Endothelial cell of umbilical vein (primary cell): ENCODE data around the gene ALS2. TPM values are rescaled to one million over a fixed set of nuclear protein-coding genes. Genes with fewer than 3 reads are reported as not detected.

Experiments used
- BruUV-seq: library from RNA; stranded (reverse); fragments of 400-500 nt; replicated peaks from 2 replicates; lab custom pipeline; 2021; lab: Mats Ljungman, UMichigan
- CTCF ChIA-PET: fragments of 300-600, 350-600 bp; sonication (Branson Sonifier 250); formaldehyde crosslinking; loops from one replicate; lab custom pipeline; 2021; ENCODE audit warnings: antibody characterized with exemption, inconsistent platforms; lab: Charles Lee
- POLR2A ChIA-PET: fragments of 300-600, 350-600 bp; sonication (Branson Sonifier 250); formaldehyde crosslinking; loops from one replicate; lab custom pipeline; 2021; ENCODE audit warnings: antibody characterized with exemption, inconsistent platforms; lab: Charles Lee
- DNase-seq: peaks from one replicate; pipeline ENCODE4 v3.0.0-alpha.2; 2011; ENCODE audit warnings: low read depth, low spot score
- FAIRE-seq: peaks from 2 replicates; lab custom pipeline; 2011; peaks lifted over from hg19 to GRCh38; lab: Jason Lieb, UNC
- H2AFZ ChIP-seq: 2 replicates; pipeline ENCODE4 v1.6.0; 2012; ENCODE audit warnings: low read depth, low read length, control low read depth, inconsistent platforms
- H3K27ac ChIP-seq: 2 replicates; pipeline ENCODE4 v1.5.1; 2011; ENCODE audit warnings: low read depth, mild to moderate bottlenecking, control low read depth, low read length, moderate library complexity; ENCODE audit not compliant: insufficient read depth
- H3K27me3 ChIP-seq, 2 experiments: 2 replicates each; pipeline versions ENCODE4 v1.6.0 to v1.6.1; 2011; ENCODE audit warnings: low read length in 2 of 2, mixed read lengths in 1 of 2; ENCODE audit not compliant: control insufficient read depth in 2 of 2, insufficient read depth in 2 of 2
- H3K36me3 ChIP-seq, 2 experiments: 2 replicates in 1 of 2; 3 replicates in 1 of 2; pipeline ENCODE4 v1.5.1; 2011; ENCODE audit warnings: low read length in 2 of 2, mild to moderate bottlenecking in 1 of 2, moderate library complexity in 1 of 2; ENCODE audit not compliant: control insufficient read depth in 2 of 2, insufficient read depth in 2 of 2; ENCODE audit errors: extremely low read depth in 1 of 2
- H3K4me1 ChIP-seq: 3 replicates; pipeline ENCODE4 v1.5.1; 2011; ENCODE audit warnings: mild to moderate bottlenecking, low read length; ENCODE audit not compliant: control insufficient read depth, insufficient read depth; ENCODE audit errors: extremely low read depth
- H3K4me2 ChIP-seq: 2 replicates; pipeline ENCODE4 v1.6.1; 2011; ENCODE audit warnings: low read length, control low read depth, mixed read lengths; ENCODE audit not compliant: insufficient read depth
- H3K4me3 ChIP-seq, 3 experiments: fragments of 200-600 bp in 1 of 3; sonication (generic), shearing (Covaris generic) in 1 of 3; replicated peaks in 1 of 3; 2 replicates each; pipeline ENCODE4 v1.5.1; 2011 to 2016; ENCODE audit warnings: control low read depth in 3 of 3, low read length in 3 of 3, mild to moderate bottlenecking in 2 of 3, inconsistent platforms in 1 of 3, low read depth in 1 of 3, moderate library complexity in 1 of 3; ENCODE audit not compliant: insufficient read depth in 1 of 3
- H3K79me2 ChIP-seq: 2 replicates; pipeline ENCODE4 v1.6.0; 2012; ENCODE audit warnings: low read length, inconsistent platforms; ENCODE audit not compliant: control insufficient read depth, insufficient read depth
- H3K9ac ChIP-seq: replicated peaks from 2 replicates; pipeline ENCODE3; 2011; ENCODE audit warnings: low read length, control low read depth; ENCODE audit not compliant: insufficient read depth; ENCODE audit errors: extremely low read depth
- H3K9me1 ChIP-seq: replicated peaks from 3 replicates; pipeline ENCODE4 v1.6.0; 2011; ENCODE audit warnings: mild to moderate bottlenecking, low read length; ENCODE audit not compliant: control insufficient read depth, insufficient read depth; ENCODE audit errors: extremely low read depth
- H3K9me3 ChIP-seq: replicated peaks from 2 replicates; pipeline ENCODE4 v1.5.1; 2012; ENCODE audit warnings: low read length, inconsistent platforms; ENCODE audit not compliant: control insufficient read depth, insufficient read depth
- H4K20me1 ChIP-seq: replicated peaks from 2 replicates; pipeline ENCODE3; 2011; ENCODE audit warnings: mild to moderate bottlenecking, low read length; ENCODE audit not compliant: control insufficient read depth, insufficient read depth; ENCODE audit errors: extremely low read depth
- EZH2 ChIP-seq: IDR thresholded peaks from 2 replicates; pipeline ENCODE4 v1.6.1; 2012; ENCODE audit warnings: borderline replicate concordance, low read depth, mild to moderate bottlenecking, moderate library complexity, low read length, inconsistent platforms; ENCODE audit not compliant: severe bottlenecking
- FOS ChIP-seq: IDR thresholded peaks from 2 replicates; pipeline ENCODE4 v1.6.1; 2011; ENCODE audit warnings: mild to moderate bottlenecking, low read length, moderate library complexity, borderline replicate concordance; ENCODE audit not compliant: insufficient read depth
- GATA2 ChIP-seq: IDR thresholded peaks from 2 replicates; pipeline ENCODE4 v1.7.0; 2011; ENCODE audit warnings: low read depth, mild to moderate bottlenecking, moderate library complexity, mixed read lengths, low read length; ENCODE audit not compliant: insufficient read length, insufficient read depth
- JUN ChIP-seq: IDR thresholded peaks from 2 replicates; pipeline ENCODE4 v1.6.1; 2011; ENCODE audit warnings: borderline replicate concordance, low read depth; ENCODE audit not compliant: insufficient read length, insufficient read depth
- MYC ChIP-seq: IDR thresholded peaks from one replicate; pipeline ENCODE4 v1.6.1; 2011; ENCODE audit warnings: mild to moderate bottlenecking, low read depth, low read length
- POLR2A ChIP-seq: IDR thresholded peaks from 2 replicates; pipeline ENCODE4 v1.6.1; 2012; ENCODE audit warnings: low read depth, mild to moderate bottlenecking, control low read depth, low read length
- POLR2AphosphoS5 ChIP-seq: IDR thresholded peaks from 2 replicates; pipeline ENCODE4 v1.6.1; 2012; ENCODE audit warnings: low read depth, mild to moderate bottlenecking, control low read depth, low read length, moderate library complexity; ENCODE audit not compliant: insufficient read depth
- dilution Hi-C: fragments of 300-500 bp; cut with MboI; formaldehyde crosslinking; loops from one replicate; pipeline ENCODE4 v1.15.0; 2019; ENCODE audit warnings: low sequenced_read_pairs; ENCODE audit not compliant: extremely low pct_ligation_motif_present
- intact Hi-C: fragments of 100-400 bp; cut with micrococcal nuclease; formaldehyde crosslinking; loops from one replicate; pipeline ENCODE4 v1.10.0; 2022
- polyA plus RNA-seq, 4 experiments: library from polyadenylated mRNA; depleted of rRNA in 3 of 4; stranded (reverse) in 3 of 4; unstranded in 1 of 4; fragments of >200 nt; gene quantifications; 2 replicates each; pipeline versions ENCODE4 v1.2.1 to v1.2.3, GENCODE V29; 2011 to 2012; ENCODE audit warnings: missing spikeins in 1 of 4
- total RNA-seq: library from RNA; stranded (reverse); gene quantifications from 2 replicates; pipeline ENCODE4 v1.2.3, GENCODE V29; 2021
- TF ChIP-seq, protein P1 (sequence below): IDR thresholded peaks from 2 replicates; pipeline ENCODE4 v1.6.1; 2011; ENCODE audit not compliant: insufficient read depth, insufficient read length
- TF ChIP-seq, protein P2 (sequence below), 2 donors: IDR thresholded peaks; 1 replicate in 1 of 2; 2 replicates in 1 of 2; pipeline ENCODE4 v1.5.1; 2011; ENCODE audit warnings: low read length in 2 of 2, mild to moderate bottlenecking in 2 of 2, moderate library complexity in 2 of 2, control low read depth in 1 of 2, inconsistent platforms in 1 of 2, low read depth in 1 of 2; ENCODE audit not compliant: insufficient read depth in 1 of 2; ENCODE audit errors: extremely low read depth in 1 of 2

The ALS2 gene
- total and polyA plus RNA-seq, 2 donors (not counting 3 experiments of a cell fraction or from before 2014, with no cell fraction given): 13.1 to 36.1 TPM

DNA sequence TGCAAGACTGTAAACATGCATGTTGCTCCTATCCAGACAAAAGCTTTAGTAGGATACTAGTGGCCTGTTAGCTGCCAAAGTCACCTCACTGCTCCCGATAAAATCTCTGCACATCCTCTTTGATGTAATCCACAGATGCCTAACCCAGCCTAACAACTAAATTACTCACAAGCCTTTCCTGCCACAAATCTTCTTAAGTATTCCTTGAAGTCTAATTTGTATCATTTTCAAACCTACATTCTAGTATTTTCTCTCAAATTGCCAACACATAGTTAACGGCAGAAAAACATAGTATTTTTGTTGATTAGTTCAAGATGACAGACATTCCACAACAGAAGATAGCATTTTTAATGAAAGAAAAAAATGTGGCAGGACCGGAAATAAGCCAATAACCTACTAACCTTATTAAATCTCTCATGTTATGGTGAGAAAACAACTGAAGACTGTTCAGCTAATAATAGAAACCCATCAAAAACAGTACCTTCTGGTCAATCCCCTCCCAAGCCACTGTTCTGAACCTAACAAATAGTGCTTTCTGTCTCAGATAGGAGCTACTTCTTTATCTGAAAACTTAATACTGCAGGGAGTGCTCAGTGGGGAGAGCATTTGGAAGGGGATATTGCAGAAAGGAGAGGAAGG lies 82.0 kb downstream of the ALS2 start, which contains the start of gene MPP4:
Gene MPP4, minus strand, starts transcription at position 57 of the 639 bp plus-strand sequence. CDS start 4,690 bp downstream, outside the sequence.
- FAIRE-seq (peak; percentile 54), DNase-seq (peak; percentile 80)
- H3K36me3 ChIP-seq: peaks cover 2 to 5% of the 10 kb centered on the region in 2 experiments
- peak within 1 kb of the TSS in 1 of 3 experiments; percentile 43 for H3K4me3 ChIP-seq
- H3K9ac ChIP-seq: peak within 1 kb of the TSS; percentile 89
- dilution Hi-C loops (no loop called here), intact Hi-C loops (loop anchor here (1.0 to 5.0 kb wide), 6 partner anchors 9 to 441 kb away; partner anchors contain the start of genes STRADB and TRAK2)
- no peaks in the 10 kb centered on the region for H3K79me2 ChIP-seq
- no peaks in the 10 kb centered on the region for H3K27me3 ChIP-seq
- POLR2A ChIA-PET: interaction anchor here (1.3 to 1.5 kb wide), 2 partner anchors 38 to 44 kb away, joined by 3 to 4 read pairs; no protein-coding TSS in a partner anchor
- H3K4me1 ChIP-seq: peaks cover 63% of the 10 kb centered on the region
- peak within 1 kb of the TSS; percentile 78 for H3K4me2 ChIP-seq
- peak within 1 kb of the TSS; percentile 96 for H3K27ac ChIP-seq
- TF ChIP-seq POLR2A: no peak
- peak; percentile 2 for TF ChIP-seq JUN
- peak; percentile 99 for TF ChIP-seq GATA2
- peak; percentile 48 for TF ChIP-seq FOS
- CTCF ChIA-PET: interaction anchor here (0.9 to 4.4 kb wide), 7 partner anchors 11 to 56 kb away, joined by 3 to 32 read pairs (median 4); partner anchors contain the start of gene TMEM237
- no peak within 1 kb of the TSS for H2AFZ ChIP-seq
- no peaks in the 10 kb centered on the region for H4K20me1 ChIP-seq
- no peaks in the 10 kb centered on the region for H3K9me3 ChIP-seq
- BruUV-seq: no TSS peak
- H3K9me1 ChIP-seq: no peaks in the 10 kb centered on the region

GRCh38 chr2:201697899-201698298 lies 82.8 kb downstream of the ALS2 start:
- no peak overlapping the region for H2AFZ ChIP-seq
- TF ChIP-seq, protein P1, sequence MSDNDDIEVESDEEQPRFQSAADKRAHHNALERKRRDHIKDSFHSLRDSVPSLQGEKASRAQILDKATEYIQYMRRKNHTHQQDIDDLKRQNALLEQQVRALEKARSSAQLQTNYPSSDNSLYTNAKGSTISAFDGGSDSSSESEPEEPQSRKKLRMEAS: no peak
- TF ChIP-seq GATA2: peak; percentile 98
- peak; percentile 33 for TF ChIP-seq POLR2AphosphoS5
- TF ChIP-seq EZH2: no peak
- peak; percentile 76 for TF ChIP-seq JUN
- peak; percentile 85 for TF ChIP-seq FOS
- no peak for TF ChIP-seq MYC
- TF ChIP-seq, protein P2, sequence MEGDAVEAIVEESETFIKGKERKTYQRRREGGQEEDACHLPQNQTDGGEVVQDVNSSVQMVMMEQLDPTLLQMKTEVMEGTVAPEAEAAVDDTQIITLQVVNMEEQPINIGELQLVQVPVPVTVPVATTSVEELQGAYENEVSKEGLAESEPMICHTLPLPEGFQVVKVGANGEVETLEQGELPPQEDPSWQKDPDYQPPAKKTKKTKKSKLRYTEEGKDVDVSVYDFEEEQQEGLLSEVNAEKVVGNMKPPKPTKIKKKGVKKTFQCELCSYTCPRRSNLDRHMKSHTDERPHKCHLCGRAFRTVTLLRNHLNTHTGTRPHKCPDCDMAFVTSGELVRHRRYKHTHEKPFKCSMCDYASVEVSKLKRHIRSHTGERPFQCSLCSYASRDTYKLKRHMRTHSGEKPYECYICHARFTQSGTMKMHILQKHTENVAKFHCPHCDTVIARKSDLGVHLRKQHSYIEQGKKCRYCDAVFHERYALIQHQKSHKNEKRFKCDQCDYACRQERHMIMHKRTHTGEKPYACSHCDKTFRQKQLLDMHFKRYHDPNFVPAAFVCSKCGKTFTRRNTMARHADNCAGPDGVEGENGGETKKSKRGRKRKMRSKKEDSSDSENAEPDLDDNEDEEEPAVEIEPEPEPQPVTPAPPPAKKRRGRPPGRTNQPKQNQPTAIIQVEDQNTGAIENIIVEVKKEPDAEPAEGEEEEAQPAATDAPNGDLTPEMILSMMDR (IDR thresholded peaks at IDR 0.05; ENCODE audit: extremely low read depth in 1 of 2, insufficient read depth in 1 of 2, low read depth in 1 of 2, low read length in 2 of 2): no peak
- peak; percentile 14 for TF ChIP-seq POLR2A
- H3K9me3 ChIP-seq: no peaks in the 10 kb centered on the region
- peak overlapping the region; percentile 89 for H3K9ac ChIP-seq
- peak overlapping the region in 1 of 3 experiments; percentile 43 for H3K4me3 ChIP-seq
- H3K79me2 ChIP-seq: no peaks in the 10 kb centered on the region
- no peaks in the 10 kb centered on the region for H4K20me1 ChIP-seq
- no TSS peak for BruUV-seq
- H3K9me1 ChIP-seq: no peaks in the 10 kb centered on the region
- DNase-seq: peak; percentile 78
- peak overlapping the region; percentile 78 for H3K4me2 ChIP-seq
- no peaks in the 10 kb centered on the region for H3K27me3 ChIP-seq
- dilution Hi-C loops: no loop called here
- peaks cover 2 to 5% of the 10 kb centered on the region in 2 experiments for H3K36me3 ChIP-seq
- CTCF ChIA-PET: interaction anchor here (0.9 to 4.4 kb wide), 6 partner anchors 11 to 55 kb away, joined by 3 to 32 read pairs (median 7); partner anchors contain the start of gene TMEM237
- H3K4me1 ChIP-seq: peaks cover 61% of the 10 kb centered on the region
- peak; percentile 88 for FAIRE-seq
- peak overlapping the region; percentile 96 for H3K27ac ChIP-seq
- intact Hi-C loops: loop anchor here (1.0 to 5.0 kb wide), 7 partner anchors 18 to 809 kb away; partner anchors contain the start of genes ALS2, NIF3L1, PPIL3 and STRADB
- POLR2A ChIA-PET: interaction anchor here (1.3 to 1.5 kb wide), 2 partner anchors 38 to 43 kb away, joined by 3 to 4 read pairs; no protein-coding TSS in a partner anchor
